Heart right ventricle (tissue), 16 donors: ENCODE measurements around the gene SLC30A2. TPM values are rescaled to one million over a fixed set of nuclear protein-coding genes. Genes with fewer than 3 reads are reported as not detected.

ENCODE experiments used
- ATAC-seq, 8 donors: fragments of 200-7000 bp; cut with Tn5 transposase; one replicate each; pipeline ENCODE4 v1.9.1; 2020; ENCODE audit warnings: mild to moderate bottlenecking in 8 of 8, moderate library complexity in 8 of 8, moderate number of reproducible peaks in 1 of 8
- DNase-seq, 2 donors: peaks; one replicate each; pipeline ENCODE4 v3.0.0-alpha.2; 2020
- H3K27ac ChIP-seq, 10 donors: fragments of 200-600 bp; sonication (generic) in 2 of 10; one replicate each; pipeline versions ENCODE4 v1.5.0 to v1.8.0; 2020 to 2022; ENCODE audit warnings: mild to moderate bottlenecking in 3 of 10
- H3K27me3 ChIP-seq, 7 donors: fragments of 200-600 bp; one replicate each; pipeline ENCODE4 v1.8.0; 2021 to 2022; ENCODE audit warnings: mild to moderate bottlenecking in 2 of 7
- H3K36me3 ChIP-seq, 9 donors: fragments of 200-600 bp; sonication (generic) in 1 of 9; one replicate each; pipeline versions ENCODE4 v1.5.0 to v1.8.0; 2020 to 2022; ENCODE audit warnings: mild to moderate bottlenecking in 2 of 9
- H3K4me1 ChIP-seq, 9 donors: fragments of 200-600 bp; sonication (generic) in 1 of 9; one replicate each; pipeline versions ENCODE4 v1.5.0 to v1.8.0; 2020 to 2022; ENCODE audit warnings: mild to moderate bottlenecking in 4 of 9
- H3K4me3 ChIP-seq, 10 donors: fragments of 200-600 bp; sonication (generic) in 2 of 10; one replicate each; pipeline versions ENCODE4 v1.5.0 to v1.8.0; 2020 to 2022; ENCODE audit warnings: mild to moderate bottlenecking in 7 of 10, moderate library complexity in 2 of 10
- H3K9me3 ChIP-seq, 11 donors: fragments of 200-600 bp in 10 of 11; sonication (generic) in 2 of 11; one replicate each; pipeline versions ENCODE4 v1.5.0 to v1.8.0; 2013 to 2022; ENCODE audit warnings: mild to moderate bottlenecking in 2 of 11, control low read depth in 1 of 11, moderate library complexity in 1 of 11
- WGBS, 2 donors: extraction: QIAGEN DNeasy Blood & Tissue Kit; methylation state at CpG; one replicate each; pipeline ENCODE4 v1.1.7; 2013; ENCODE audit warnings: inconsistent platforms in 1 of 2; 5-methylcytosine and 5-hydroxymethylcytosine counted together
- intact Hi-C, 10 donors: fragments of 100-400 bp; cut with DNase I; formaldehyde crosslinking; loops; one replicate each; pipeline versions ENCODE4 v1.11.1 to v1.14.2; 2022
- polyA plus RNA-seq, 2 donors: library from polyadenylated mRNA; stranded (reverse); fragments of 200-250 nt; gene quantifications; one replicate each; pipeline ENCODE4 v1.2.3, GENCODE V29; 2013
- total RNA-seq, 10 donors: library from RNA; stranded (reverse); fragmentation: NEBNext Ultra II Directional in 3 of 10; extraction: Animal tissue kit (Norgen Biotek cat#: 25700) in 3 of 10; gene quantifications; one replicate each; pipeline versions ENCODE4 v1.2.1 to v1.2.4, GENCODE V29; 2021 to 2023
- TF ChIP-seq, protein P1 (sequence below), 9 donors: fragments of 200-600 bp; sonication (generic) in 2 of 9; IDR thresholded peaks; one replicate each; pipeline versions ENCODE4 v1.5.0 to v1.8.0; 2021 to 2022; ENCODE audit warnings: antibody characterized with exemption in 9 of 9, mild to moderate bottlenecking in 5 of 9, moderate library complexity in 1 of 9
- donor health status: Arrhythmogenic right ventricular cardiomyopathy.
- donor health status: ischemic (EF 13 %, LVEDD 7.1; RV severe dilation, severe dysfunction).
- donor health status: healthy with polysubstance abuse.
- donor health status: DM: no; HTN: yes; CAD: no.
- donor health status: DM: no; HTN: no; CAD: no.
- donor health status: ischemic (EF 25% LVEDD 6.9; RV normal size, moderate dysfunction).
- donor health status: ischemic (EF 25% LVEDD 5.7; RV mildly dilated, moderate dysfunction).
- donor health status: healthy.
- donor health status: DM: yes; HTN: yes; CAD: no.
- donor health status: Ischemic cardiomyopathy.
- donor health status: ischemic (EF 35%, LVEDD 5.7; RV mildly dilated, moderate dysfunction).
- donor health status: nonischemic (EF 11% LVEDD 7.7; RV severe dilation, severe dysfunction).
- donor health status: DM: yes; HTN: yes; CAD: no.
- donor health status: PGD.
- donor health status: ischemic (EF 29% LVEDD 5.4; RV normal size, mild dysfunction).
- donor health status: nonischemic (EF 23%, LVEDD 6.1; RV moderate dilation, normal function).

SLC30A2 gene
- total and polyA plus RNA-seq, 12 donors = 0.97 to 14.4 (median 6.2) TPM

DNA sequence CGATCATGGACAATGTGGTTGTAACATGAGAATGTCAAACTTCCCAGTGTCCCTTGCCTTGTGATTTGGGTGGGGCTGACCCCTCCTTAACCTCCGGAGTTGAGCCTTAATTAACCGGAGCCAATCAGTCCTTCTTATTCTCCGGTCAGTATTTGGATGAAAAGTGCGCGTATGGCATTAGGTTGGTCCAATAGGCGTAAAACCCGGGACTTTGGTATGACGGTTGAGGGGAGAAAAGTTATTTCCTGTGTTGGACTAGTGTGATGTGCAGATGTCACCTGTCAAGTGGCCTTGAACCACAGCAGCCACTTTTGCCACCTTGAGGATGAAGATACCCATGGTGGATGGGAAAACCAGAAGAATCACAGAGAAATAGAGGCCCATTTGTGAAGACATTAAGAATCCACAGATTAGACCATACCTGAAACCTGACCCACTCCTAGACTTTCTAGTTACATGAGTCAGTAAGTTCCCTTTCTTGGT is 53.2 kb downstream of the SLC30A2 start:
- peaks cover 7 to 63% (median 38%) of the 10 kb centered on the region in 9 donors for H3K4me1 ChIP-seq
- 95% methylated on average over 9 of the region's 9 CpGs for WGBS, 2 donors
- no peak for ATAC-seq

GRCh38 chr1:25991937-25992688 is 53.8 kb downstream of the SLC30A2 start:
- intact Hi-C loops = no loop called here

More for the DNA sequence above, 53.2 kb downstream of the SLC30A2 start:
- H3K9me3 ChIP-seq = no peaks in the 10 kb centered on the region
- H3K27me3 ChIP-seq = no peaks in the 10 kb centered on the region
- intact Hi-C loops = no loop called here
- peaks cover 0 to 17% (median 5%) of the 10 kb centered on the region in 9 donors for H3K36me3 ChIP-seq
- TF ChIP-seq, protein P1, sequence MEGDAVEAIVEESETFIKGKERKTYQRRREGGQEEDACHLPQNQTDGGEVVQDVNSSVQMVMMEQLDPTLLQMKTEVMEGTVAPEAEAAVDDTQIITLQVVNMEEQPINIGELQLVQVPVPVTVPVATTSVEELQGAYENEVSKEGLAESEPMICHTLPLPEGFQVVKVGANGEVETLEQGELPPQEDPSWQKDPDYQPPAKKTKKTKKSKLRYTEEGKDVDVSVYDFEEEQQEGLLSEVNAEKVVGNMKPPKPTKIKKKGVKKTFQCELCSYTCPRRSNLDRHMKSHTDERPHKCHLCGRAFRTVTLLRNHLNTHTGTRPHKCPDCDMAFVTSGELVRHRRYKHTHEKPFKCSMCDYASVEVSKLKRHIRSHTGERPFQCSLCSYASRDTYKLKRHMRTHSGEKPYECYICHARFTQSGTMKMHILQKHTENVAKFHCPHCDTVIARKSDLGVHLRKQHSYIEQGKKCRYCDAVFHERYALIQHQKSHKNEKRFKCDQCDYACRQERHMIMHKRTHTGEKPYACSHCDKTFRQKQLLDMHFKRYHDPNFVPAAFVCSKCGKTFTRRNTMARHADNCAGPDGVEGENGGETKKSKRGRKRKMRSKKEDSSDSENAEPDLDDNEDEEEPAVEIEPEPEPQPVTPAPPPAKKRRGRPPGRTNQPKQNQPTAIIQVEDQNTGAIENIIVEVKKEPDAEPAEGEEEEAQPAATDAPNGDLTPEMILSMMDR (IDR thresholded peaks at IDR 0.05) = no peak
- no peak overlapping the region for H3K27ac ChIP-seq
- no peak for DNase-seq
- H3K4me3 ChIP-seq = no peak overlapping the region

DNA sequence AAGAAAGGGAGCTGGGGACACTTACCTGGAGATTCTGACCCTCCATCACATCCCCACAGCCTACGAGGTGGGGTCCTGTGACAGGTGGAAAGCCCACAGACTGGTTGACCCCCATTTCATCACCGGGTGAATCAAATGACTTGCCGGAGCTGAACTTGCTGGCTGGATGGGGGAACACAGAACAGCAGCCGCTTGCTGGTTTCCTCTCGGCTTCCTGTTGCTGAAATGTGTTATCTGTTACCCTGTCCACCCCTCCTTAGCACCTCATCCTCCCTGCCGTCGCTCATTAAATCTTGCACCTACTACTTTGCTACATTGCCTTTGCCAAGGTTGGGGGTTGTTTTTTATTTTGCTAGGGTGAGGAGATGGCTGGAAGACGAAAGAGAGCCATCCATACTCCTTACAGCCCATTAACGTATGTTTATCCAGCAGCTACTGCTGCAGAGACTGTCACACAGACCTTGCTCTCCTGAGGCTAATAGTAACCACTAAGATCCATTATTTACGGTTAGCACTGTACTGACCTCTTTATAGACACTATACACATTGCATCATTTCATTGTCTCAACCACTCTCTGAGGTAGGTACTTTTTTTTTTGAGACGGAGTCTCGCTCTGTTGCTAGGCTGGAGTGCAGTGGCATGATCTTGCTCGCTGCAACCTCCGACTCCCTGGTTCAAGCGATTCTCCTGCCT is 55.1 kb downstream of the SLC30A2 start:
- intact Hi-C loops = no loop called here
- 44 to 50% methylated on average over 15 of the region's 15 CpGs for WGBS, 2 donors
- peak overlapping the region in 4 of 10 donors; percentile 34 to 75 (median 54) for H3K27ac ChIP-seq
- H3K9me3 ChIP-seq = no peaks in the 10 kb centered on the region
- H3K4me1 ChIP-seq = peaks cover 2 to 55% (median 27%) of the 10 kb centered on the region in 9 donors
- TF ChIP-seq, protein P1 (IDR thresholded peaks at IDR 0.05) = no peak
- no peaks in the 10 kb centered on the region for H3K27me3 ChIP-seq
- DNase-seq (no peak), ATAC-seq (peak in 6 of 8 donors; percentile 25 to 56 (median 49))
- peak overlapping the region in 2 of 10 donors; percentile 2 to 42 for H3K4me3 ChIP-seq
- peaks cover 0 to 36% (median 8%) of the 10 kb centered on the region in 9 donors for H3K36me3 ChIP-seq

More at GRCh38 chr1:25991937-25992688, 53.8 kb downstream of the SLC30A2 start:
- Histone ChIP-seq H3K36me3 (peaks cover 0 to 23% (median 6%) of the 10 kb centered on the region in 9 donors), H3K27ac (no peak overlapping the region), H3K4me1 (peaks cover 7 to 60% (median 34%) of the 10 kb centered on the region in 9 donors), H3K9me3 (no peaks in the 10 kb centered on the region), H3K4me3 (no peak overlapping the region), H3K27me3 (no peaks in the 10 kb centered on the region)
- DNase-seq (no peak), ATAC-seq (no peak)
- TF ChIP-seq, protein P1 (IDR thresholded peaks at IDR 0.05) = no peak
- 74 to 85% methylated on average over 5 of the region's 5 CpGs for WGBS, 2 donors

GRCh38 chr1:25990251-25990650 is 55.7 kb downstream of the SLC30A2 start:
- Histone ChIP-seq H3K36me3 (peaks cover 0 to 42% (median 14%) of the 10 kb centered on the region in 9 donors), H3K27ac (peak overlapping the region in 4 of 10 donors; percentile 34 to 75 (median 54)), H3K4me1 (peaks cover 2 to 61% (median 27%) of the 10 kb centered on the region in 9 donors), H3K9me3 (no peaks in the 10 kb centered on the region), H3K4me3 (peak overlapping the region in 2 of 10 donors; percentile 2 to 42), H3K27me3 (no peaks in the 10 kb centered on the region)
- ATAC-seq = no peak
- intact Hi-C loops = no loop called here
- TF ChIP-seq, protein P1 (IDR thresholded peaks at IDR 0.05) = no peak
- DNase-seq = no peak
- WGBS, 2 donors = 68 to 74% methylated on average over 6 of the region's 6 CpGs
